HFFc6 (cell line): ENCODE results near the gene CPNE7. TPM values are rescaled to one million over a fixed set of nuclear protein-coding genes. Genes with fewer than 3 reads are reported as not detected.
"Not testable (repeated sequence)": the region's sequence is repeated elsewhere in the genome, so short reads cannot be mapped to it uniquely, and the experiment has no call there.

ENCODE experiments used
- DNase-seq: peaks from one replicate; pipeline ENCODE4 v3.0.0-alpha.2; 2018
- H3K27ac Mint-ChIP-seq: 2 replicates; pipeline ENCODE4 v1.8.0; 2020; ENCODE audit warnings: mild to moderate bottlenecking, mixed read lengths
- H3K27me3 Mint-ChIP-seq: 2 replicates; pipeline ENCODE4 v1.8.0; 2021; ENCODE audit warnings: mild to moderate bottlenecking, moderate library complexity, mixed read lengths; ENCODE audit not compliant: insufficient read depth
- H3K36me3 Mint-ChIP-seq: 2 replicates; pipeline ENCODE4 v1.8.0; 2021; ENCODE audit warnings: low read depth, mixed read lengths
- H3K4me1 Mint-ChIP-seq: 2 replicates; pipeline ENCODE4 v1.8.0; 2020; ENCODE audit warnings: low read depth, mixed read lengths
- H3K4me3 Mint-ChIP-seq: 2 replicates; pipeline ENCODE4 v1.8.0; 2020; ENCODE audit warnings: mild to moderate bottlenecking, moderate library complexity, mixed read lengths
- H3K9me3 Mint-ChIP-seq: 2 replicates; pipeline ENCODE4 v1.8.0; 2020; ENCODE audit warnings: mild to moderate bottlenecking, mixed read lengths
- CTCF ChIP-seq: fragments of 200-600 bp; sonication (generic); IDR thresholded peaks from 2 replicates; pipeline ENCODE4 v1.5.0; 2021; ENCODE audit warnings: antibody characterized with exemption, mild to moderate bottlenecking
- total RNA-seq, 6 experiments: library from RNA; stranded (reverse); fragmentation: NEBNext Ultra II Directional; extraction: Animal tissue kit (Norgen Biotek cat#: 25700); gene quantifications; 2 replicates in 1 of 6; 3 replicates in 5 of 6; pipeline ENCODE4 v1.2.3, GENCODE V29; 2021

Gene CPNE7
- total RNA-seq, 6 experiments from 2014 or later, result 17.6 to 22.2 (median 19.3) TPM

DNA sequence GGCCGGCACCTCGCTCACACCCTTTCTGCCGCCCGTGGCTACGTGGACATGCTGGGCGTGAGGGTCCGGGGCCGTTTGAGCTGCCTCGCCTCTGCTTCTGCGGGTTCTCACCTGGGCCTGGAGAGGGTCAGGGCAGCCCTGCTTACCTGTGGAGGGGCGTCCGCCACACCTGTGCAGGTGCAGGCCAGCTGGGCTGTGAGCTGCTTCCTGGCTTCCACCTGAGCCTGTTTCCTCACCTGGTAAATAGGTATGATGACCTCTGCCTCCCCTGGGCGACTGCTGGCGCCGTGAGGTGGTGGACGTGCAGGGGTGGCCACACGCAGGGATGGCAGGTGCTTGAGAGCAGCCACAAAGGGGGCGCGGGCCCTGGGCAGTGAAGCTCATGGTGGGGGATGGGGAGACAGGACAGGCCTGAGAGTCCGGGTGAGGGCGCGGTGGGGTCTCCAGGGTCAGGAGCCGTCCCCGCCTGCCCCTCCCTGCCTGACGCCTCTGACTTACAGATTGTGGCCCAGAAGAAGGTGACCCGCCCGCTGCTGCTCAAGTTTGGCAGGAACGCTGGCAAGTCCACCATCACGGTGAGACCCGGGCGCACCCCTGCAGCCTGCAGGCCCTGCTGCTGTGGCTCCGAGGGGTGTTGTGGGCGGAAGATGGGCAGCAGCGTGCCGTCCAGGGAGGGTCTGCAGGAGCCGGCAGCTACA is 7.8 kb downstream of the CPNE7 start:
- Mint-ChIP-seq H3K4me3 (no peak overlapping the region), H3K36me3 (peaks cover 5% of the 10 kb centered on the region; the same call in 1 of the 2 replicates), H3K27me3 (peaks cover 3% of the 10 kb centered on the region; the same call in 1 of the 2 replicates), H3K9me3 (0 out of 2 replicates have a peak, but pooled peaks cover 3% of the 10 kb centered on the region), H3K27ac (no peak overlapping the region), H3K4me1 (no peaks in the 10 kb centered on the region)
- DNase-seq, result no peak
- TF ChIP-seq CTCF, result no peak

- Mint-ChIP-seq H3K4me3 (no peak overlapping the region), H3K36me3 (no peaks in the 10 kb centered on the region), H3K27ac (no peak overlapping the region), H3K9me3 (0 out of 2 replicates have a peak, but pooled peaks cover 3% of the 10 kb centered on the region), H3K4me1 (no peaks in the 10 kb centered on the region), H3K27me3 (peaks cover 3% of the 10 kb centered on the region; the same call in 1 of the 2 replicates)
- no peak for TF ChIP-seq CTCF
- no peak for DNase-seq
These were observed 8.5 kb downstream of the CPNE7 start for GRCh38 chr16:89583895-89584644.

GRCh38 chr16:89584768-89585549 is 9.4 kb downstream of the CPNE7 start:
- no peak for DNase-seq
- H3K4me1 Mint-ChIP-seq, result no peaks in the 10 kb centered on the region
- no peak overlapping the region for H3K4me3 Mint-ChIP-seq
- 0 out of 2 replicates have a peak, but pooled peaks cover 3% of the 10 kb centered on the region for H3K9me3 Mint-ChIP-seq
- H3K27me3 Mint-ChIP-seq, result peaks cover 3% of the 10 kb centered on the region; the same call in 1 of the 2 replicates
- no peak overlapping the region for H3K27ac Mint-ChIP-seq
- no peaks in the 10 kb centered on the region for H3K36me3 Mint-ChIP-seq
- no peak for TF ChIP-seq CTCF

- TF ChIP-seq CTCF, result no peak
- Mint-ChIP-seq H3K36me3 (no peaks in the 10 kb centered on the region), H3K4me3 (no peak overlapping the region), H3K4me1 (no peaks in the 10 kb centered on the region), H3K27me3 (peaks cover 3% of the 10 kb centered on the region), H3K27ac (no peak overlapping the region), H3K9me3 (0 out of 2 replicates have a peak, but pooled peaks cover 3% of the 10 kb centered on the region)
- no peak for DNase-seq
These were observed 10.7 kb downstream of the CPNE7 start for GRCh38 chr16:89586218-89586617.

DNA sequence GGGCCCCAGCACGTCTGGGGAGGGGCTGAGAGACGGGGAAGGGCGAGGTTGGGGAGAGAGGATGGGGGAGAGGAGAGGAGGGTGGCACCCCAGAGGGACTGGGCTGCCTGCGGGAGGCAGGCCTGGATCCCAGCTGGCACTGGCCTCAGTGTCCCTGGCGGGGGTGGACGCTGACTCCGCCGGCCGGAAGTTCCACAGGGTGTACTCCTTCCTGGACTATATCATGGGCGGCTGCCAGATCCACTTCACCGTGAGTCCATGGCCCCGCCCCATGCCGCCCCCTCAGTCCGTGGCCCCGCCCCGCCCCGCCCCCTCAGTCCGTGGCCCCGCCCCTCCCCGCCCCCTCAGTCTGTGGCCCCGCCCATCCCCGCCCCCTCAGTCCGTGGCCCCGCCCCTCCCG is 11.3 kb downstream of the CPNE7 start:
- Mint-ChIP-seq H3K4me3 (no peak overlapping the region), H3K27ac (no peak overlapping the region), H3K9me3 (0 out of 2 replicates have a peak, but pooled peaks cover 3% of the 10 kb centered on the region), H3K36me3 (no peaks in the 10 kb centered on the region), H3K4me1 (no peaks in the 10 kb centered on the region), H3K27me3 (peaks cover 3% of the 10 kb centered on the region)
- no peak for TF ChIP-seq CTCF
- DNase-seq, result no peak

GRCh38 chr16:89587676-89588075 is 12.1 kb downstream of the CPNE7 start:
- H3K4me1 Mint-ChIP-seq, H3K27me3 Mint-ChIP-seq: not testable (repeated sequence)

More at GRCh38 chr16:89587676-89588075, 12.1 kb downstream of the CPNE7 start:
- H3K36me3 Mint-ChIP-seq, H3K9me3 Mint-ChIP-seq, H3K27ac Mint-ChIP-seq, DNase-seq, H3K4me3 Mint-ChIP-seq: not testable (repeated sequence)
